Heart left ventricle (tissue), 13 donors: Measurements from ENCODE around the gene DGAT2.

Source experiments
- POLR2A ChIP-seq, 2 donors: fragments of 450-650 bp; IDR thresholded peaks; one replicate each; pipeline ENCODE4 v1.6.1; 2017; ENCODE audit warnings: antibody characterized with exemption in 2 of 2, mild to moderate bottlenecking in 2 of 2, moderate library complexity in 2 of 2
- TF ChIP-seq, protein P1 (sequence below), 12 donors: fragments of 200-600 bp; sonication (generic) in 4 of 12; IDR thresholded peaks; one replicate each; pipeline versions ENCODE4 v1.5.0 to v1.8.0; 2018 to 2022; ENCODE audit warnings: antibody characterized with exemption in 12 of 12, mild to moderate bottlenecking in 5 of 12
- donor health status: ischemic (EF 13 %, LVEDD 7.1; RV severe dilation, severe dysfunction).
- donor health status: DM: no; HTN: yes; CAD: no.
- donor health status: DM: no; HTN: no; CAD: no.
- donor health status: ischemic (EF 25% LVEDD 6.9; RV normal size, moderate dysfunction).
- donor health status: ischemic (EF 25% LVEDD 5.7; RV mildly dilated, moderate dysfunction).
- donor health status: ischemic (EF 35%, LVEDD 5.7; RV mildly dilated, moderate dysfunction).
- donor health status: nonischemic (EF 11% LVEDD 7.7; RV severe dilation, severe dysfunction).
- donor health status: DM: yes; HTN: yes; CAD: no.
- donor health status: PGD.
- donor health status: ischemic (EF 29% LVEDD 5.4; RV normal size, mild dysfunction).
- donor health status: nonischemic (EF 23%, LVEDD 6.1; RV moderate dilation, normal function).

GRCh38 chr11:75795276-75796090 lies 26.9 kb downstream of the DGAT2 start:
- TF ChIP-seq, protein P1, sequence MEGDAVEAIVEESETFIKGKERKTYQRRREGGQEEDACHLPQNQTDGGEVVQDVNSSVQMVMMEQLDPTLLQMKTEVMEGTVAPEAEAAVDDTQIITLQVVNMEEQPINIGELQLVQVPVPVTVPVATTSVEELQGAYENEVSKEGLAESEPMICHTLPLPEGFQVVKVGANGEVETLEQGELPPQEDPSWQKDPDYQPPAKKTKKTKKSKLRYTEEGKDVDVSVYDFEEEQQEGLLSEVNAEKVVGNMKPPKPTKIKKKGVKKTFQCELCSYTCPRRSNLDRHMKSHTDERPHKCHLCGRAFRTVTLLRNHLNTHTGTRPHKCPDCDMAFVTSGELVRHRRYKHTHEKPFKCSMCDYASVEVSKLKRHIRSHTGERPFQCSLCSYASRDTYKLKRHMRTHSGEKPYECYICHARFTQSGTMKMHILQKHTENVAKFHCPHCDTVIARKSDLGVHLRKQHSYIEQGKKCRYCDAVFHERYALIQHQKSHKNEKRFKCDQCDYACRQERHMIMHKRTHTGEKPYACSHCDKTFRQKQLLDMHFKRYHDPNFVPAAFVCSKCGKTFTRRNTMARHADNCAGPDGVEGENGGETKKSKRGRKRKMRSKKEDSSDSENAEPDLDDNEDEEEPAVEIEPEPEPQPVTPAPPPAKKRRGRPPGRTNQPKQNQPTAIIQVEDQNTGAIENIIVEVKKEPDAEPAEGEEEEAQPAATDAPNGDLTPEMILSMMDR (IDR thresholded peaks at IDR 0.05), result no peak
- no peak for TF ChIP-seq POLR2A (IDR thresholded peaks at IDR 0.05)
